ENCODE results near the gene RNF227. TPM values are rescaled to one million over a fixed set of nuclear protein-coding genes. Genes with fewer than 3 reads are reported as not detected.
A peak's percentile ranks its signal among the peaks of the same experiment; 100 is the strongest.

RNF227 gene
- total and polyA plus RNA-seq, 2 of the 8 experiments (the other 6 are each of a cell fraction or from before 2014, with no cell fraction given), result 0.63 to 1.7 TPM

DNA sequence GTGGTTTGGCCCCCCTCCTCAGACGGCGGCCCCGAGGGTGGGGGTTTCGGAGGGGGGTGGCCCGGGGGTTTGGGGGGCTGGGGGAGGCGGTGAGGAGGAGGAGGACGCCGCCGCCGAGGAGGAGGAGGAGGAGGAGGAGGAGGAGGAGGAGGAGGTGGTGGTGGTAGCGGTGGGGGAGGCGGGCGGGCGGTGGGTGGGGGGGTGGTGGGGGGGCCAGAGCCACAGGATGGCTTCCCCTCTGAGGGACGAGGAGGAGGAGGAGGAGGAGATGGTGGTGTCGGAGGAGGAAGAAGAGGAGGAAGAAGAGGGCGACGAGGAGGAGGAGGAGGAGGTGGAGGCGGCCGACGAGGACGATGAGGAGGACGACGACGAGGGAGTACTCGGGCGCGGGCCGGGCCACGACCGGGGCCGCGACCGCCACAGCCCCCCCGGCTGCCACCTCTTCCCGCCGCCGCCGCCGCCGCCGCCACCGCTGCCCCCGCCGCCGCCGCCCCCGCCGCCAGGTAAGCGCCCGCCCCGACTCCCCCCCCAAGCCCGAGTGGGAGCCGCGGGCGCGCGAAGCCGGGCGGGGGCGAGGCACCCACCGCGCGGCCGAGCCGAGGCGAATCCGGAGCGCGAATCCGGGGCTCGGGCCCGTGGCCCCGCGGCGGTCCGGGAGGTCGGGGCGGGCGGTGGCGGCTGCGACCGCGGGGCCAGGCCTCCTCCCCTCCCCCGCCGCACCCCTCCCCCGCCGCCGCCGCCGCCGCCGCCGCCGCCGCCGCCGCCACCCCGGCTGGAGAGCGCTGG, 31.3 kb downstream of the RNF227 start:
- Histone ChIP-seq H3K14ac (ENCODE audit: insufficient read length) (no peak overlapping the region), H3K9me3 (ENCODE audit: insufficient read depth in 2 of 2, low read depth in 1 of 2, low read length in 1 of 2) (no peaks in the 10 kb centered on the region), H3K9ac (replicated peaks in 1 of 4; ENCODE audit: extremely low read depth in 1 of 4, low read depth in 3 of 4, low read length in 3 of 4) (peak overlapping the region in 1 of 4 experiments; percentile 30; a peak in 1 of 7 replicates), H2BK12ac (ENCODE audit: low read depth, low read length) (no peak overlapping the region), H3K4me2 (ENCODE audit: insufficient read depth in 1 of 2, low read depth in 2 of 2, low read length in 2 of 2) (peak overlapping the region; percentile 82 to 100; a peak in 3 of 4 replicates), H3K4ac (replicated peaks; ENCODE audit: insufficient read length, low read depth, low read length) (no peak overlapping the region), H4K20me1 (replicated peaks in 1 of 2; ENCODE audit: control insufficient read depth in 1 of 2, insufficient read depth in 2 of 2, low read length in 2 of 2) (no peaks in the 10 kb centered on the region), H3K23ac (ENCODE audit: insufficient read length) (no peak overlapping the region), H2AK5ac (ENCODE audit: low read depth, low read length) (no peak overlapping the region), H3K4me1 (replicated peaks in 1 of 4; ENCODE audit: control insufficient read depth in 3 of 4, insufficient read depth in 4 of 4, low read length in 3 of 4) (peaks cover 7 to 30% (median 17%) of the 10 kb centered on the region in 4 experiments), H3K27me3 (replicated peaks in 1 of 4; ENCODE audit: control insufficient read depth in 3 of 4, extremely low read depth in 1 of 4, insufficient read depth in 3 of 4, low read length in 3 of 4) (peaks cover 0 to 10% (median 3%) of the 10 kb centered on the region in 4 experiments; a peak in 3 of 7 replicates), H3K23me2 (ENCODE audit: low read depth, low read length) (peaks cover 24% of the 10 kb centered on the region), H3K27ac (ENCODE audit: low read depth, low read length) (no peak overlapping the region), H3K4me3 (ENCODE audit: extremely low read depth in 1 of 4, insufficient read depth in 2 of 4, low read depth in 3 of 4, low read length in 4 of 4) (peak overlapping the region; percentile 17 to 83 (median 39); a peak in 6 of 8 replicates), H4K91ac (replicated peaks; ENCODE audit: insufficient read length, low read length) (no peak overlapping the region), H2AFZ (ENCODE audit: low read length) (no peak overlapping the region), H3K79me2 (ENCODE audit: control insufficient read depth in 1 of 2, insufficient read depth in 2 of 2, low read length in 2 of 2) (no peaks in the 10 kb centered on the region), H4K8ac (ENCODE audit: extremely low read depth, insufficient read depth, low read length) (no peak overlapping the region), H2BK120ac (replicated peaks; ENCODE audit: low read depth, low read length) (no peak overlapping the region), H3K36me3 (ENCODE audit: control insufficient read depth in 2 of 4, insufficient read depth in 4 of 4, low read length in 3 of 4) (peaks cover 3 to 6% (median 4%) of the 10 kb centered on the region in 4 experiments; a peak in 5 of 8 replicates), H4K5ac (ENCODE audit: insufficient read length, low read depth, low read length) (no peak overlapping the region), H3K56ac (replicated peaks; ENCODE audit: insufficient read length, low read depth, low read length) (no peak overlapping the region), H3K79me1 (ENCODE audit: low read depth, low read length) (no peaks in the 10 kb centered on the region), H2BK20ac (ENCODE audit: low read length) (no peak overlapping the region), H2BK15ac (ENCODE audit: low read length) (no peak overlapping the region), H2BK5ac (ENCODE audit: low read depth, low read length) (no peak overlapping the region), H3K18ac (ENCODE audit: extremely low read depth, low read length) (no peak overlapping the region; the same call in 1 of the 2 replicates)
- DNase-seq (ENCODE audit: low read depth in 1 of 2, low spot score in 2 of 2) (no peak), FAIRE-seq (no peak)
- WGBS, 2 experiments (ENCODE audit: extremely low coverage in 1 of 2, insufficient coverage in 1 of 2, insufficient read length in 1 of 2, insufficient replicate concordance in 2 of 2, low coverage in 1 of 2, low lambda C conversion rate in 2 of 2, missing lambda C conversion rate in 1 of 2), result no CpG with 5 or more reads among the region's 100 CpGs
- CTCF ChIA-PET (ENCODE audit: partially characterized antibody), result no interaction called here
- POLR2A ChIA-PET (ENCODE audit: partially characterized antibody), result interaction anchor here (0.6 to 1.7 kb wide), 2 partner anchors 16 to 96 kb away, joined by 3 to 6 read pairs; no protein-coding TSS in a partner anchor

Data from H1 (cell line).